DMS79 (cell line): Measurements from ENCODE around the gene PPP2R1A.
"Not testable (repeated sequence)": the region's sequence is repeated elsewhere in the genome, so short reads cannot be mapped to it uniquely, and the experiment has no call there.

Experiments
- DNase-seq: peaks from one replicate; lab custom pipeline; 2025; lab: John Stamatoyannopoulos, UW

The PPP2R1A gene

DNA sequence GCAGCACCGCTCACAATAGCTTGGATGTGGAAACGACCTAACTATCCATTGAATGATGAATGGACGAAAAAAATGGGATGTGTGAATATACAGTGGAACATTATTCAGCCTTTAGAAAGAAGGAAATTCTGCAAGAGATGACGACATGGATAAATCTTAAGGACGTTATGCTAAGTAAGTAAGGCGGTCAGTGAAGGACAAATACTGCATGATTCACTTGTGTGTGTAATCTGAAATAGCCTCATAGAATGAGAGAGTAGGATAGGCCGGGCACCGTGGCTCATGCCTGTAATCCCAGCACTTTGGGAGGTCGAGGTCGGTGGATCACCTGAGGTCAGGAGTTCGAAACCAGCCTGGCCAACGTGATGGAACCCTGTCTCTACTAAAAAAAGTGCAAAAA, 54.2 kb downstream of the PPP2R1A start:
- DNase-seq = no peak

DNA sequence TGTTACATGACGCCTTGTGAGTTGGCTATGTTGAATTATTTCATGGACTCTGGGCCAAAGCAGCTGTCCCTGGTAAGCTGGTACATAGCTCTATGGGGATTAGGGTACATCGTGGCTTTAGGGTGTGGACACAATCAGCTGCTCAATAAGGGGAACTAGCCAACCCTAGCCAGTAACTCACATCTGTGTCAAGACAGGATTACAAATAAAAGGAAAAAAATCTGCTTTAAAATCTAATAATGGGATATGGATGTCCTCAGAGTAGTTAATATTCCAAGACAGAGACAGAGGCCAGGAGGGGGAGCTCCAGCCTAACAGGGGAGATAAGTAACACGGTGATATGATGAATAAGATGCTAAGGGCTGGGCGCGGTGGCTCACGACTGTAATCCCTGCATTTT, 58.4 kb downstream of the PPP2R1A start:
- DNase-seq = no peak

DNA sequence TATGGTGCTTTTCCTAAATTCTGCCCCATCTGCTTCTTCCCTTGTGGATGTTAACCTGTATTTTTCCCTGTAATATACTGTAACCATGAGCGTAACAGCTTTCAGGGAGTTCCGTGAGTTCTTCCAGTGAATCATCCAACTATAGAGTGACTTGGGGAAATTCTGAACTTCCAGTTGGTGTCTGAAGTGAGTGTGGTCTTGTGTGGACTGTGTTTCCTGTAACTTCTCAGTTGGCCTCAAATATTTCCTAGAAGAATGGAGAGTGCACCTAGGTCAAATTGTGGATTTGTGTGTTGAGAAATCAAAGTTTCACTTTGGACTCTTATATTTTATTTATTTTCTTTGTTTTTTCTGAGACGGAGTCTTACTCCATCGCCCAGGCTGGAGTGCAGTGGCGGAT, 68.6 kb downstream of the PPP2R1A start:
- DNase-seq = no peak

DNA sequence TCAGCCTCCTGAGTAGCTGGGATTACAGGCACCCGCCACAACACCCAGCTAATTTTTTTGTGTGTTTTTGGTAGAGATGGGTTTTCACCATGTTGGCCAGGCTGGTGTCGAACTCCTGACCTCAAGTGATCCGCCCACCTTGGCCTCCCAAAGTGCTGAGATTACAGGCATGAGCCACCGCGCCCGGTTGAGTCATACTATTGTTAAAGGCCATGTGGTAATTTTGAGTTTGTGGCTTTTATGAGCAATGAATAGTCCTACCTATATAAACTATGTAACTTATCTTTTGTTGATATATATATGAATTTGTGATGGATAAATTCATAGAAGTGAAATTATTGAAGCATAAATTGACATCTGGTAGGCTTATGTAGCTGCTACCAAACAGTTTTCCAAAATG, 75.7 kb downstream of the PPP2R1A start:
- DNase-seq = not testable (repeated sequence)

DNA sequence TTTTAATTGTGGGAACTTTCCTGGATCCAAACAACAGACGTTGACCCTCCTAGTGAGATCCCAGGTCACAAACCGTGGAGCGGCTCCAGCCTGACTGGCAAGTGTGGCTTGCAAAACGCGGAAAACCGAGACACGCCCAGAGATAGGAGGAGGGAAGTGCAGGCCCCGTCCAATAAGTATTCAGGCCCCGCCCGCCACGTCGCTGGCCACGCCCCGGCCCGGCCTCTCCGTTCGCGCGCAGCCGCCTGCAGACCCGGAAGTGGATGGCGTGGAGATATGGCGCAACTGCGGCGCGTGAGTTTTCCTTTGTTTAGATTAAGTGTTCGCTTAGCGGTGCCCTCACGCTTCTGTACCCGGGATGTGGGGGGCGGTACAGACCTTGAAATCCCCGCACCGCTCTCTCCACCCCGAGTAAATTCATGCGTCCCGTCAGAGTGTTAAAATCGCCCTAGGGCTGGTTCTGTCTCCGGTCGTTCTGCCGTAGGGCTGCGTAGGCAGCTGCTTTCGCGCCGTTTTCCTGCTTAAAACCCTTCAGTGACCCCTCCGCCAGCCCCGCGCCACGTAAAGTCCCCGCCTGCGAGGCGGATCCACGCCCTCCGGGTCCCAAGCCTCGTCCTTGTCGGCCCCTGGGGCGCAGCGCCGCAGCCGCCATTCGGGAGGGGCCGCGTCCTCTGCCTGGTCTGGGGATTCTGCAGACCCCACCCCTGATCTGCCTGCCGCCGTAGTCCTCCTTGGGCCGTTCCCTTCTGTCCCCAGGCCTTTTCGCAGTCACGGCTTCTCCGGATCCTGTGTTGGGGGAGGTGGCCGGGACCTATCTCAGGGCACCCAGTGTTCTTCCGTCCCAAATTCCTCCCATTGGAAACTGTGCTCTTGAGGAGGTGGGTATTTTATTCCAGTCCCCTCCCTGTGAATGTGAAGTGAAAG, 79.7 kb downstream of the PPP2R1A start, which contains the start of gene ZNF766:
TSS of gene ZNF766 (plus strand) at position 250 of the 924 bp plus-strand sequence. CDS start at position 277, 27 bp downstream.
- DNase-seq = peak; percentile 93

DNA sequence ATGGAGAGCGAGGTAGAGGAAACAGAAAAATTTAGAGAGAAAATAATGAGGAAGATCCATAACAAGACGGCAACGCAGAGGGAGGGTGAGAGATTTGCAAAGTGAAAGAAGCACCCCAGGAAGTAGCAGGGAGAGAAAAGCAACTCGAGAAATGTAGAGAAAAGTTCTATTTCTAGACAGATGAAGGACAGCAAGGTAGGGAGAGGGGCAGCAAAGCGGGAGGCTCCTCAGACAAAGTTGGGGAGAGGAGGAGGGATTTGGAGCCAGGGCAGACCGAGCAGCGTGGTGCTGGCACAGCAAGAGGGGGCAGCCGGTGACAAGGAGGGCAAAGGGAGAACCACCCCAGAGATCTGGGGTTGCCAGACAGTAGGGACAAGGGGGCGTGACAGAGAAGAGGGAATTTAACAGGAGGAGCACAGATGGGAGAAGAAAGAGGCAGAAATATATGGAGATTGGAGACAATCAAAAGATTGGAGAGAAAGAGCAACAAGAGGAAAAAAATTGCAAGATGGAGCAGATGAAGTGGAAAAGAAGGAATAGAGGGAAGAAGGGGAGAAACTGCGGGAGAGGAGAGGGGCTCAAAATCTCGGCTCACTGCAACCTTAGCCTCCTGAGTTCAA, 80.5 kb downstream of the PPP2R1A start:
- no peak for DNase-seq

DNA sequence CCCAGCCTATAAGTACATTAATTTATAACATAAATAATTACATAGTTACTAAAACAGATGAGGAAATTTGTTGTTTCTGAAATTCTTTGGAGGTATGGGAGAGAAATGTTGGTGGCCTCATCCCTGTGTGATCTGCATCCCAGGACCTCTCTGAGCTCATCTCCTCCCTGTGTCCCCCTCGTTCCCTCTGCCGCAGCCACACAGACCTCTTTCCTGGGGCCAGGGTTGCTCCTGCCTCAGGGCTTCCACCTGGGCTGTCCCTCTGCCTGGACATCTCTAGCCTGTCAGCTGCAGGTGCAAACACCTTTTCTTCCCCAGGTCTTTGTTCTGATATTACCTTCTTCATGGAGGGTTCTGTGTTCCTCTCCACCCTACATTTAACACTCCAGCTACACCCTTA, 83.4 kb downstream of the PPP2R1A start:
- DNase-seq = no peak

DNA sequence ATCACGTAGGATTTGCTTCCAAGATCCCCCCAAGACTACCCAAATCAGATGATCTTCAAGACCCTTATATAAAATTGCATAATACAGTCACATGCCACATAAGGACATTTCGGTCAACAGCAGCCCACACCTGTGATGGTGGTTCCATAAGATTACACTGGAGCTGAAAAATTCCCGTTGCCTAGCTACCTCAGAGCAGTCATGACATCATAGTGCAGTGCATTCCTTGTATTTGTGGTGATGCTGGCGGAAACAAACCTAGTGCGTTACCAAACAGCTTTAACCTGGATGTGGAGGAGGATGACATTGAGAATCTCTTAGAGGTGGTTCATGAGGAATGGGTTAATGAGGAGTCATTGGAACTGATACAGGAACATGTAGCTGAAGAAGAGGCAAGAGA, 84.3 kb downstream of the PPP2R1A start:
- DNase-seq = no peak

DNA sequence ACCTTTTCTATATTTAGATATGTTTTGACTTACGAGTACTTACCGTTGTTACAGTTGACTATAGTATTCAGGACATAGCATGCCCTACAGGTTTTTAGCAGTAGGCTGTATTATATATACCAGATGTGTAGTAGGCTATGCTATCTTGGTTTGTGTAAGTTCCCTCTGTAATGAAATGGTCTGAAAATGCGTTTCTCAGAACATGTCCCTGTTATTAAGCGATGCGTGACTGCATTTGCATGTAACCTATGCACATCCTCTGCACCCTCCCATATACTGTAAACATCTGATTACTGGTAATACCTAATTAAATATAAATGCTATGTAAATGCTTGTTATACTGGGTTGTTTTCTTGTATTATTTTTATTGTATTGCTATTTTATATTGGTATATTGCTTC, 86.1 kb downstream of the PPP2R1A start:
- no peak for DNase-seq

DNA sequence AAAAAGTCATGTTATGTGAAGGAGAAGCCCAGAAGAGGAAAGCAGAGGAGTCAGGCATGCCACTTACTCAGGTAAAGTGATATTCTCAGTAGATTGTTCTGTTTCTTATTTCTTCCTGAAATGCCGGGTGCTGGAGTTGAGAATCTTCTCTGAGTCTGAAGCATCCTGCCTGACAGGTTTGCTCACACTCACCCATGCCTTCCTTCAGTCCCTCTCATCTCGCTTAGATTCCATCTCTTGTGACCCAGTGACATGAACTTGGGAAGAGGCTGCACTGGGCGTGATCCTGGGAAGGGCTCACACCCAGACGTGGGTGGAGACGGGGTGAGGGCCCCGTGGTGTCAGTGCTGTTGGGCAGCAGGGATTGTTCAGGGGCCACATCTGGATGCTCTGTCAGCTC, 87.6 kb downstream of the PPP2R1A start:
- no peak for DNase-seq
